HL-60 (cell line): ENCODE results near the gene JAK3.

ENCODE experiments used
- GABPA ChIP-seq: IDR thresholded peaks from 2 replicates; pipeline ENCODE4 v1.6.1; 2012; ENCODE audit warnings: low read depth
- POLR2AphosphoS5 ChIP-seq: IDR thresholded peaks from 2 replicates; pipeline ENCODE4 v1.6.1; 2012; ENCODE audit warnings: low read depth
- SPI1 ChIP-seq: IDR thresholded peaks from 2 replicates; pipeline ENCODE4 v1.6.1; 2012; ENCODE audit warnings: low read depth, mild to moderate bottlenecking, borderline replicate concordance
- TF ChIP-seq, protein P1 (sequence below): IDR thresholded peaks from one replicate; pipeline ENCODE4 v1.5.1; 2011; ENCODE audit warnings: low read length, control low read depth, inconsistent platforms; ENCODE audit not compliant: insufficient read depth
- TF ChIP-seq, protein P2 (sequence below): IDR thresholded peaks from 2 replicates; pipeline ENCODE4 v1.6.1; 2012; ENCODE audit warnings: low read depth; ENCODE audit not compliant: insufficient replicate concordance

DNA sequence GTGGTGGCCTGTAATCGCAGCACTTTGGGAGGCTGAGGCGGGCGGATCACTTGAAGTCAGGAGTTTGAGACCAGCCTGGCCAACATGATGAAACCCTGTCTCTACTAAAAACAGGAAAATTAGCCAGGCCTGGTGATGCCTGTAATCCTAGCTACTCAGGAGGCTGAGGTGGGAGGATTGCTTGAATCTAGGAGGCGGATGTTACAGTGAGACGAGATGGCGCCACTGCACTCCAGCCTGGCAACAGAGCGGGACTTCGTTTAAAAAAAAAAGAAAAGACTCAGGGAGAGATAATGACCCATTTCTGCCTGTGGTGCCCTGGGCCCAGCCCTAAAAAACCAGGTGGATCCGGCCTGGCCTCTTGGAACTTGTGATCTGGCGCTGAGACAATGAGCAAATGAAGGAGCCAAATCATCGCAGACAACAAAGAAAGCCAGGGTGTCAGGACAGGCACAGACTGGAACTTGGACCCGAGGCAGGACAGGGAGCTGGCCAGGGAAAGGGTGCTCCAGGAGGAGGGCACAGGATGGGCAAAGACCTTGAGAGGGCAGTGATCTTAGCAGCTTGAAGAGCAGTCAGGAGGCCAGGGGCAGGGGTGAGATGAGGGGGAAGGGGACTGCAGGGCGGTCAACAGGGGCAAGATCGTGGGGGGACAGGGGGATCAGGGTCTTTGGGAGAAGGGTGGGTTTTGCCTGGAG lies 962 bp upstream of the JAK3 start:
- TF ChIP-seq, protein P1, sequence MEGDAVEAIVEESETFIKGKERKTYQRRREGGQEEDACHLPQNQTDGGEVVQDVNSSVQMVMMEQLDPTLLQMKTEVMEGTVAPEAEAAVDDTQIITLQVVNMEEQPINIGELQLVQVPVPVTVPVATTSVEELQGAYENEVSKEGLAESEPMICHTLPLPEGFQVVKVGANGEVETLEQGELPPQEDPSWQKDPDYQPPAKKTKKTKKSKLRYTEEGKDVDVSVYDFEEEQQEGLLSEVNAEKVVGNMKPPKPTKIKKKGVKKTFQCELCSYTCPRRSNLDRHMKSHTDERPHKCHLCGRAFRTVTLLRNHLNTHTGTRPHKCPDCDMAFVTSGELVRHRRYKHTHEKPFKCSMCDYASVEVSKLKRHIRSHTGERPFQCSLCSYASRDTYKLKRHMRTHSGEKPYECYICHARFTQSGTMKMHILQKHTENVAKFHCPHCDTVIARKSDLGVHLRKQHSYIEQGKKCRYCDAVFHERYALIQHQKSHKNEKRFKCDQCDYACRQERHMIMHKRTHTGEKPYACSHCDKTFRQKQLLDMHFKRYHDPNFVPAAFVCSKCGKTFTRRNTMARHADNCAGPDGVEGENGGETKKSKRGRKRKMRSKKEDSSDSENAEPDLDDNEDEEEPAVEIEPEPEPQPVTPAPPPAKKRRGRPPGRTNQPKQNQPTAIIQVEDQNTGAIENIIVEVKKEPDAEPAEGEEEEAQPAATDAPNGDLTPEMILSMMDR = no peak
- TF ChIP-seq SPI1 = no peak
- no peak for TF ChIP-seq GABPA
- no peak for TF ChIP-seq POLR2AphosphoS5
- TF ChIP-seq, protein P2, sequence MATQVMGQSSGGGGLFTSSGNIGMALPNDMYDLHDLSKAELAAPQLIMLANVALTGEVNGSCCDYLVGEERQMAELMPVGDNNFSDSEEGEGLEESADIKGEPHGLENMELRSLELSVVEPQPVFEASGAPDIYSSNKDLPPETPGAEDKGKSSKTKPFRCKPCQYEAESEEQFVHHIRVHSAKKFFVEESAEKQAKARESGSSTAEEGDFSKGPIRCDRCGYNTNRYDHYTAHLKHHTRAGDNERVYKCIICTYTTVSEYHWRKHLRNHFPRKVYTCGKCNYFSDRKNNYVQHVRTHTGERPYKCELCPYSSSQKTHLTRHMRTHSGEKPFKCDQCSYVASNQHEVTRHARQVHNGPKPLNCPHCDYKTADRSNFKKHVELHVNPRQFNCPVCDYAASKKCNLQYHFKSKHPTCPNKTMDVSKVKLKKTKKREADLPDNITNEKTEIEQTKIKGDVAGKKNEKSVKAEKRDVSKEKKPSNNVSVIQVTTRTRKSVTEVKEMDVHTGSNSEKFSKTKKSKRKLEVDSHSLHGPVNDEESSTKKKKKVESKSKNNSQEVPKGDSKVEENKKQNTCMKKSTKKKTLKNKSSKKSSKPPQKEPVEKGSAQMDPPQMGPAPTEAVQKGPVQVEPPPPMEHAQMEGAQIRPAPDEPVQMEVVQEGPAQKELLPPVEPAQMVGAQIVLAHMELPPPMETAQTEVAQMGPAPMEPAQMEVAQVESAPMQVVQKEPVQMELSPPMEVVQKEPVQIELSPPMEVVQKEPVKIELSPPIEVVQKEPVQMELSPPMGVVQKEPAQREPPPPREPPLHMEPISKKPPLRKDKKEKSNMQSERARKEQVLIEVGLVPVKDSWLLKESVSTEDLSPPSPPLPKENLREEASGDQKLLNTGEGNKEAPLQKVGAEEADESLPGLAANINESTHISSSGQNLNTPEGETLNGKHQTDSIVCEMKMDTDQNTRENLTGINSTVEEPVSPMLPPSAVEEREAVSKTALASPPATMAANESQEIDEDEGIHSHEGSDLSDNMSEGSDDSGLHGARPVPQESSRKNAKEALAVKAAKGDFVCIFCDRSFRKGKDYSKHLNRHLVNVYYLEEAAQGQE = no peak
